ENCODE measurements around the gene DDX1. TPM values are rescaled to one million over a fixed set of nuclear protein-coding genes. Genes with fewer than 3 reads are reported as not detected.

DDX1 gene
- total and polyA plus RNA-seq, 9 of the 15 experiments (the other 6 are each of a cell fraction or from before 2014, with no cell fraction given): 116 to 277 (median 232) TPM

DNA sequence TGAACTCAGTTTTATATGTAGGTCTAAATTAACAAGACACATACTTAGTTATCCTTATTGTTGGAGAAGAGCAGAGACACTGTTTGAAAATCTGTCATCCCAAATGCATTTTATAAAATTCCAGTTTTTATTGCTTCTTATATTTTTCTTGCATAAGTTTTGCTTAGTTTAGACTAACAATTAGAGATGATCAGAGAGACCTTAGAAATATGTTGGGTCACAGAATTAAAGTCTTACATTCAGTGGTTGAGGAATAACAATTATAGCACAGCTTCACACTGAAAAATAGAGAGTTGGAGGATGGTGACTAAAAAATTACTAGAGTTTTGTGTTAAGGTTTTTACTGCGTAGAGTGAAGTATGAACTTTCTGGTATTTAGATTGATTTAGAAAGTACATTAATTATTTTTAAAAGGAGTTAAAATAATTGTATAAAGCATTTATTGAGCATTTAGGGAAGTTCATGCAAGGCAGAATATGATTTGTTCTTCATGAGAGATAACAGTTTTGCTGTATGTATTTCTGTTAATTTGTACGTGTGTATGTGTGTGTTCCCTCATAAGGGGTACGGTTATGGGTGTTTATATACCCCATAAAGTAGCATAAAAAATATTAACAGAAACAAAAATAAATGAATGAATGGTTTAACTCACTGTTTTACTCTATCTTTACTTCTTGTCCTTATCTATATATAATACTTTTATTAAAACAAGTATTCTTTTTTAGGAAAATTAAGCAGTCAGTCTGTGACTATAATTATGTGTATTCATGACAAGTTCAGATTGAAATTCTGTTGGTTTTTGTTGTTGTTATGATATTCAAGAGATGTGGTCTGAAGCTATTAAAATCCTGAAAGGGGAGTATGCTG is 31.2 kb downstream of the DDX1 start (continued):
- TF ChIP-seq ATF6 (CRISPR knock-in tag; IDR thresholded peaks at IDR 0.05) (no peak), SP1 (CRISPR knock-in tag; IDR thresholded peaks at IDR 0.05) (no peak), GATAD2B (IDR thresholded peaks at IDR 0.05; ENCODE audit: borderline replicate concordance) (no peak), ASH1L (IDR thresholded peaks at IDR 0.05; ENCODE audit: borderline replicate concordance, low read depth, partially characterized antibody) (no peak), RBM34 (IDR thresholded peaks at IDR 0.05; ENCODE audit: borderline replicate concordance, insufficient read depth, low read length) (no peak)

- Histone ChIP-seq H3K79me2 (ENCODE audit: control insufficient read depth, insufficient read depth, low read length) (no peaks in the 10 kb centered on the region), H3K27ac (ENCODE audit: extremely low read depth, low read depth, low read length) (no peak overlapping the region), H3K4me2 (ENCODE audit: insufficient read depth, low read length) (no peak overlapping the region), H3K9me3 (replicated peaks; ENCODE audit: control insufficient read depth, insufficient read depth, low read depth, low read length) (no peaks in the 10 kb centered on the region), H3K36me3 (ENCODE audit: control insufficient read depth, insufficient read depth, low read length) (peaks cover 99% of the 10 kb centered on the region), H2AFZ (ENCODE audit: low read depth, low read length) (no peak overlapping the region), H3K27me3 (ENCODE audit: control insufficient read depth in 2 of 2, insufficient read depth in 2 of 2, low read length in 2 of 2) (no peaks in the 10 kb centered on the region), H3K4me3 (no peak overlapping the region), H3K9ac (ENCODE audit: insufficient read depth in 1 of 2, low read depth in 2 of 2, low read length in 2 of 2) (no peak overlapping the region), H3K4me1 (replicated peaks in 1 of 2; ENCODE audit: control insufficient read depth in 2 of 2, insufficient read depth in 2 of 2, low read length in 2 of 2) (peaks cover 0 to 6% of the 10 kb centered on the region in 2 experiments; a peak in 1 of 5 replicates), H3K9me1 (ENCODE audit: control insufficient read depth, insufficient read depth, low read length) (no peaks in the 10 kb centered on the region), H4K20me1 (replicated peaks; ENCODE audit: control insufficient read depth, insufficient read depth, low read length) (no peaks in the 10 kb centered on the region)
- FAIRE-seq: no peak
- no peak for DNase-seq (ENCODE audit: extremely low read depth in 1 of 4, low spot score in 3 of 4)
- BruUV-seq (replicated peaks): no TSS peak
- intact Hi-C loops (cut with micrococcal nuclease): no loop called here
- ATAC-seq: no peak
- WGBS (ENCODE audit: insufficient coverage, low coverage, missing lambda C conversion rate): 97% methylated on average over 2 of the region's 2 CpGs
- CTCF ChIA-PET (ENCODE audit: low intra/inter-chr PET ratio): no interaction called here
- POLR2A ChIA-PET: no interaction called here
- in situ Hi-C loops (cut with MboI): no loop called here
- TF ChIP-seq NFIC (IDR thresholded peaks at IDR 0.05) (no peak), MYBL2 (IDR thresholded peaks at IDR 0.05; ENCODE audit: low read depth) (no peak), MYBL2 (CRISPR knock-in tag; IDR thresholded peaks at IDR 0.05; ENCODE audit: borderline replicate concordance) (no peak), LCOR (CRISPR knock-in tag; IDR thresholded peaks at IDR 0.05) (no peak), YY1 (IDR thresholded peaks at IDR 0.05; ENCODE audit: borderline replicate concordance in 1 of 3, control insufficient read depth in 1 of 3, extremely low read depth in 1 of 3, insufficient read depth in 3 of 3, insufficient read length in 1 of 3, insufficient replicate concordance in 2 of 3, low read depth in 1 of 3, low read length in 2 of 3) (no peak), TSHZ1 (CRISPR knock-in tag; IDR thresholded peaks at IDR 0.05) (no peak), GTF2E2 (tag; IDR thresholded peaks at IDR 0.05) (no peak), GABPB1 (CRISPR knock-in tag; IDR thresholded peaks at IDR 0.05) (no peak), U2AF1 (optimal IDR thresholded peaks at IDR 0.05; ENCODE audit: low read depth, low read length) (no peak), BRD9 (IDR thresholded peaks at IDR 0.05; ENCODE audit: low read depth, partially characterized antibody) (no peak)
Measured at GRCh38 chr2:15623481-15623796, 31.8 kb downstream of the DDX1 start.

All from K562 (cell line).